Fibroblast of mammary gland (primary cell): ENCODE data around the gene FBXO9.

Experiments used
- DNase-seq: peaks from one replicate; pipeline ENCODE4 v3.0.0-alpha.2; 2010; ENCODE audit warnings: low read depth
- H3K4me3 ChIP-seq: 2 replicates; pipeline ENCODE4 v1.5.1; 2011; ENCODE audit warnings: low read depth, mild to moderate bottlenecking, low read length, moderate library complexity; ENCODE audit not compliant: control insufficient read depth
- CTCF ChIP-seq: conservative IDR thresholded peaks from 2 replicates; pipeline ENCODE4 v1.5.1; 2011; ENCODE audit warnings: low read depth, low read length, inconsistent platforms; ENCODE audit not compliant: control insufficient read depth, insufficient read depth

Gene FBXO9

GRCh38 chr6:53066874-53067706 lies 1.9 kb downstream of the FBXO9 start:
- no peak for TF ChIP-seq CTCF
- H3K4me3 ChIP-seq: no peak overlapping the region
- DNase-seq: no peak

DNA sequence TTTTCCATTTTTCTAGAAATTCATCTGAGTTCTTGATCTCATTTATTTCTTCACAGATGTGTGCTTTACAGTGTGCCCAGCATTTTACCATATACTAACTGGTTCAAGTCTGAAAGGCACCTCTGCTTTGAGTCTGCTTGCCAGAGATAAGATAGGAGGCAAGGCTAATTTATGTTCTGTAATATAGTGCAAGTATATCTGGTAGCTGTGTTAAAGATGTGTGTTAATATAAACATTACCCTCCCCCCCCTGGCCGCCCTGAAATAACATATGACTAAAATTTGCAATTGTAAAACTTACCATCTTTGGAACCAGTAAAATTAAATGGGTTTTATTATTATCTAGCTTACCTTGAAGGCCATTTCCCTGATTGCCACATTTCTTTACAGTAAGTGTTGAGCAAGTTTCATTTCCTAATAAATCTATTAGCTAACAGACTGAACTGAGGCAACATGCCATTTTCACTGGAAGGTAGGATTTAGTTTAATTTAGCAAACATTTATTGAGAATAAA lies 2.7 kb downstream of the FBXO9 start:
- no peak for TF ChIP-seq CTCF
- H3K4me3 ChIP-seq: no peak overlapping the region
- no peak for DNase-seq

DNA sequence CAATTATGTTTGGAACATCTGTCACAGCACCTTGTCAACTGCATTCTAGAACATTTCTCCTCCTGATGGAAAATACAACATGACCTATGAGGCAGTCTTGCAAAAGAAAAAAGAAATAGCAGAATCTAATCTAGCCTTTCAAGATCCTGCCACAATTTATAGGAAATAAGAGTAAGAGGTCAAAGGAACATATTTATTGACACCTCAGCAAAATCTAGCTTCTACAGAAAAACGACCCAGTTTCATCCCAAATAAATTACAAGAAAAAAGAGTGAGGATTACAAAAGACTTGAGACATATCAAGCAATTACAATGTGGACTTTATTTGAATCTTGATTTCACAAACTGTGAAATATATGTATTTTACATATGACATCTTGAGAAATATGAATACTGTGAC lies 4.2 kb downstream of the FBXO9 start:
- no peak for DNase-seq
- no peak overlapping the region for H3K4me3 ChIP-seq
- TF ChIP-seq CTCF: no peak

DNA sequence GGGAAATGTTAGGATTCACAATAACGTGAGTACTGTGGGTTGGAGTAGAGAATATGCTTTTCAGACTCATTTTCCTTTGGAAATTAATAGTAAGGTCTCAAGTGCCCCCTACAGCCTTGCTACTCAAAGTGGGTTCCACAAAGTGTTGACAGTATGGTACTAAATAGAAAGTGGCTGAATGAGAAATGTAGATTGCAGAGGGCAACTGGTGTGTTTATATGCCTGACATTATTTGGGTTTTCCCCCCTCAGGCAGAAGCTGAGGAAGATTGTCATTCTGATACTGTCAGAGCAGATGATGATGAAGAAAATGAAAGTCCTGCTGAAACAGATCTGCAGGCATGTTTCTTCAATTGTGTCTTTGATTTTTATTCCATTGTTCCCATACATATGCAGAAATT lies 5.6 kb downstream of the FBXO9 start:
- DNase-seq: no peak
- no peak for TF ChIP-seq CTCF
- H3K4me3 ChIP-seq: no peak overlapping the region

DNA sequence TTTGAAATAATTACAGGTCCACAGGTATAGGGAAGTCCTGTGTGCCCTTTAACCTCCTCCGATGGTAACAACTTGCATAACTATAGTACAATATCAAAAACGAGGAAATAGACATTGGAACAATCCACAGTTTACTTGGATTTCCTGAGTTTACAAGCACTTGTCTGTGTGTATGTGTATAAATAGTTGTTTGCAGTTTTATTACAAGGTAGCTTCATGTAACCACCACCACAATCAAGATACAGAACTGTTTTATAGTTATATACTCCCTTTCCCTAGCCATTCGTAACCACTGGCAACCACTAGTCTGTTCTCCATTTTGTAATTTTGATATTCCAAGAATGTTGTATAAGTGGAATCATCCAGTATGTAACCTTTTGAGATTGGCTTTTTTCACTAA lies 9.1 kb downstream of the FBXO9 start:
- no peak overlapping the region for H3K4me3 ChIP-seq
- no peak for DNase-seq
- TF ChIP-seq CTCF: no peak

GRCh38 chr6:53080813-53081212 lies 15.6 kb downstream of the FBXO9 start:
- no peak for DNase-seq
- TF ChIP-seq CTCF: no peak
- H3K4me3 ChIP-seq: no peak overlapping the region
